Stimulated activated naive CD8-positive, alpha-beta T cell treated with anti-CD3 and anti-CD28 coated beads, Interleukin-15, Interleukin-2, amounts not matched to agents 100 ng/mL and 50 ng/mL, for 24 hours (primary cell): ENCODE data around the gene COA1.
"Not testable (repeated sequence)": the region's sequence is repeated elsewhere in the genome, so short reads cannot be mapped to it uniquely, and the experiment has no call there.

Source experiments
- H3K27ac Mint-ChIP-seq: one replicate; pipeline ENCODE4 v1.8.0; 2021; ENCODE audit warnings: mild to moderate bottlenecking, mixed read lengths
- H3K27me3 Mint-ChIP-seq: one replicate; pipeline ENCODE4 v1.8.0; 2021; ENCODE audit warnings: mixed read lengths
- H3K36me3 Mint-ChIP-seq: one replicate; pipeline ENCODE4 v1.8.0; 2021; ENCODE audit warnings: low read depth, mixed read lengths
- H3K4me1 Mint-ChIP-seq: one replicate; pipeline ENCODE4 v1.8.0; 2021; ENCODE audit warnings: low read depth, mixed read lengths
- H3K4me3 Mint-ChIP-seq: one replicate; pipeline ENCODE4 v1.8.0; 2021; ENCODE audit warnings: mild to moderate bottlenecking, mixed read lengths
- H3K9me3 Mint-ChIP-seq: one replicate; pipeline ENCODE4 v1.8.0; 2021; ENCODE audit warnings: mixed read lengths

The COA1 gene

GRCh38 chr7:43612599-43613589 lies 116.4 kb downstream of the COA1 start:
- Mint-ChIP-seq H3K27ac (peak overlapping the region; percentile 91), H3K4me3 (peak overlapping the region; percentile 54)

DNA sequence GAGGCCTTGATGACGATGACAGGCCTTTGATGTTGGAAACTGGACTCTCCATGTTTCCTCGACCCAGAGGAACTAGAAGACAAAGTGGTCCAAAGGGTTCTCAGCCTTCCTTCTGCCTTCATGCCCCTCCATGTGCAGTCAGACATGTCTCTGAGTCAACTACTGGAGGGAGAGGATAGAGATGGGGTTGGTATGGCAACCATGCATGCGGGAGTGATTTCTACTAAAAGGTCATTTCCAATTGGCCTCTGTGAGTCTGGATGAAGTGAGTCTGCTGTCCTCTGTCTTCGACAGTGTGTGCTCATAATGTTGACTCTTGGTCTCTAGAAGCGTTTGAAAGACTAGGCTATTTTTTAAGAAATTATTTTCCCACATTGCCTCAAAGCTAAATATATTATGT lies 117.2 kb downstream of the COA1 start:
- Mint-ChIP-seq H3K4me1 (peaks cover 80% of the 10 kb centered on the region), H3K27me3 (no peaks in the 10 kb centered on the region), H3K4me3 (peak overlapping the region; percentile 47), H3K27ac (peak overlapping the region; percentile 91), H3K36me3 (peaks cover 64% of the 10 kb centered on the region), H3K9me3 (no peaks in the 10 kb centered on the region)

More at GRCh38 chr7:43612599-43613589, 116.4 kb downstream of the COA1 start:
- Mint-ChIP-seq H3K27me3 (no peaks in the 10 kb centered on the region), H3K36me3 (peaks cover 64% of the 10 kb centered on the region), H3K9me3 (no peaks in the 10 kb centered on the region), H3K4me1 (peaks cover 76% of the 10 kb centered on the region)

- Mint-ChIP-seq H3K4me3 (no peak overlapping the region), H3K4me1 (peaks cover 82% of the 10 kb centered on the region), H3K9me3 (peaks cover 8% of the 10 kb centered on the region), H3K27me3 (no peaks in the 10 kb centered on the region), H3K27ac (peak overlapping the region; percentile 8), H3K36me3 (peaks cover 60% of the 10 kb centered on the region)
Observed at GRCh38 chr7:43609097-43609496, 120.2 kb downstream of the COA1 start.

DNA sequence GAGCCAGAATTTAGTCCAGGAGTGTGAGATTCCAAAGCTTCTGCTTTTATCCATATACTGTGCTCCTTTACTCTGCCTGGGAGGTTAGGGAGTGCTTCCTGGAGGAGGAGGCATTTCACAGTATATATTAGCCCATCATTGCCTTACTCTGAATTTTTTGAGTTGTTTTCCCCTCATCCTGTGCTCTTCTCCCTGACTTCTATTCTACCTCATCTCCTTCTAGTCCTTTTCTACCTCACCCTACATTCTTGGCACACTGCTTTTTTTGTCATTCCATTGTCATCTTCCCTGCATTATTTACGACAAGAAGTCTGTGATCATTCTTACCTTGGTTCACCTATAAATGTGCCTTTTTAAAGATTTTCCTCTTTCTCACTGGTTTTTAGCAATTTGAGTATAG lies 125.1 kb downstream of the COA1 start:
- Mint-ChIP-seq H3K27me3 (no peaks in the 10 kb centered on the region), H3K36me3 (peaks cover 38% of the 10 kb centered on the region), H3K4me1 (peaks cover 56% of the 10 kb centered on the region), H3K27ac (peak overlapping the region; percentile 36), H3K4me3 (no peak overlapping the region), H3K9me3 (peaks cover 8% of the 10 kb centered on the region)

GRCh38 chr7:43602256-43602655 lies 127.1 kb downstream of the COA1 start:
- no peak overlapping the region for H3K27ac Mint-ChIP-seq
- H3K27me3 Mint-ChIP-seq: no peaks in the 10 kb centered on the region
- H3K9me3 Mint-ChIP-seq: peaks cover 8% of the 10 kb centered on the region

GRCh38 chr7:43600056-43600455 lies 129.3 kb downstream of the COA1 start:
- Mint-ChIP-seq H3K27ac (peak overlapping the region; percentile 19), H3K4me3 (no peak overlapping the region), H3K36me3 (peaks cover 43% of the 10 kb centered on the region), H3K27me3 (no peaks in the 10 kb centered on the region), H3K4me1 (peaks cover 54% of the 10 kb centered on the region), H3K9me3 (peaks cover 8% of the 10 kb centered on the region)

More at GRCh38 chr7:43602256-43602655, 127.1 kb downstream of the COA1 start:
- peaks cover 35% of the 10 kb centered on the region for H3K36me3 Mint-ChIP-seq
- H3K4me3 Mint-ChIP-seq: no peak overlapping the region
- H3K4me1 Mint-ChIP-seq: peaks cover 51% of the 10 kb centered on the region

GRCh38 chr7:43596426-43596825 lies 132.9 kb downstream of the COA1 start:
- not testable (repeated sequence) for H3K9me3 Mint-ChIP-seq, H3K27ac Mint-ChIP-seq, H3K4me3 Mint-ChIP-seq, H3K27me3 Mint-ChIP-seq
- H3K36me3 Mint-ChIP-seq: peaks cover 38% of the 10 kb centered on the region
- H3K4me1 Mint-ChIP-seq: peaks cover 78% of the 10 kb centered on the region

- peaks cover 26% of the 10 kb centered on the region for H3K36me3 Mint-ChIP-seq
- no peaks in the 10 kb centered on the region for H3K27me3 Mint-ChIP-seq
- peak overlapping the region; percentile 73 for H3K4me3 Mint-ChIP-seq
- no peaks in the 10 kb centered on the region for H3K9me3 Mint-ChIP-seq
- H3K27ac Mint-ChIP-seq: peak overlapping the region; percentile 87
- H3K4me1 Mint-ChIP-seq: peaks cover 88% of the 10 kb centered on the region
Observed at GRCh38 chr7:43594020-43594419, 135.3 kb downstream of the COA1 start.

DNA sequence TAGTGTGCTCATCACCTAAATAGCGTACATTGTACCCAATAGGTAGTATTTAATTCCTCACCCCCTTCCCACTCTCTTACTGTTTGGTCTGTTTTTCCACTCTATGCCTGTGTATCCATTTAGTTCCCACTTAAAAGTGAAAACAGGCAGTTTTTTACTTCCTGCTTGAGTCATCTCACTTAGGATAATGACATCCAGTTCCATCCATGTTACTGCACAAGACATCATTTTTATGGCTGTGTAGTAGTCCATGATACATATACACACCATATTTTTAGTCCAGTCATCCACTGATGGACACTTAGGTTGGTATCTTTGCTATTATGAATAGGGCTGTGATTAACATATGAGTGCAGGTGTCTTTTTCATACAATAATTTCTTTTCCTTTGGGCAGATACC lies 136.3 kb downstream of the COA1 start:
- peak overlapping the region; percentile 70 for H3K27ac Mint-ChIP-seq
- H3K4me1 Mint-ChIP-seq: peaks cover 88% of the 10 kb centered on the region
- peaks cover 18% of the 10 kb centered on the region for H3K36me3 Mint-ChIP-seq
- H3K9me3 Mint-ChIP-seq: no peaks in the 10 kb centered on the region
- H3K4me3 Mint-ChIP-seq: peak overlapping the region; percentile 11
- H3K27me3 Mint-ChIP-seq: no peaks in the 10 kb centered on the region

DNA sequence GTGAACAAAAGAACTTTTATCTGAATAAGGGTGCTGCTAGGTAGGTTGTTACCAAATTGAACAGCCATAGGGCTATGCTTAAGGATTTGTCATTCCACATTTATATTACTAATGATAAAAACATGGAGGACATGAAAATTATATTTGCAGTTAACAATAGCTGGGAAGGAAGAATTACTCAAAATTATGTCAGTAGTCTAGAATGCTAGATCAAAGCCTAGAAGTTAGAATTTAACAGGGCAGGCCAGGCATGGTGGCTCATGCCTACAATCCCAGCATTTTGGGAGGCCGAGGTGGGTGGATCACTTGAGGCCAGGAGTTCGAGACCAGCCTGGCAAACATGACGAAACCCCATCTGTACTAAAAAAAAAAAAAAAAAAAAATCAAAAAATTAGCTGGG lies 137.0 kb downstream of the COA1 start:
- Mint-ChIP-seq H3K36me3 (peaks cover 17% of the 10 kb centered on the region), H3K9me3 (no peaks in the 10 kb centered on the region), H3K4me1 (peaks cover 90% of the 10 kb centered on the region), H3K27me3 (no peaks in the 10 kb centered on the region), H3K27ac (peak overlapping the region; percentile 87), H3K4me3 (peak overlapping the region; percentile 34)

DNA sequence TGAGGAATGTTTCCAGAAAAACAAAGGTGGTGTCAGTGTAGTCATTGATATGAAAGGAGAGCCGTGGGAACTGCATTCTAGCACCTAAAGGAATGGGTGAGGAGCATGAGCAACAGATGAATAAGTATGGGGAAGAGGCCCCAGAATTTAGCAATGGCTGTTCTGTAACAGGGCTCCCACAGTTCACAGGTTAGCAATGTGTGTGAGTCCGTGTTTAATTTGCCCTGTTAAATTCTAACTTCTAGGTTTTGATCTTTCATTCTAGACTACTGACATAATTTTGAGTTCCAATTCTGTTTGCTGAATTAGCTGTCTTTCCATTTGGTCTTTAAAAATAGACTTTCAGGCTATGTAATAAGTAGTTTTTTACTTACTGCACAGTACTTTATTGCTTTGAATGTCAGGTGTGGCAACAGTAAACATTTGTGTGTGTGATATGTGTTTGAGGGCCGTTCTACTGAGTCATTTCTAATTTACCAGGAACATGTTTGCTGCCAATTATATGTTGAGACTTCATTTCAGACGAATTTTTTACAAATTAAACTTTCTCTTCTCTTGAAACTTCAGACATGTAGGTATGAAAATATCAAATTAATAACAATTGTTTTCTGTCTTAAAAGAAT lies 137.7 kb downstream of the COA1 start:
- H3K27ac Mint-ChIP-seq: peak overlapping the region; percentile 87
- H3K36me3 Mint-ChIP-seq: peaks cover 13% of the 10 kb centered on the region
- peaks cover 90% of the 10 kb centered on the region for H3K4me1 Mint-ChIP-seq
- H3K27me3 Mint-ChIP-seq: no peaks in the 10 kb centered on the region
- peak overlapping the region; percentile 34 for H3K4me3 Mint-ChIP-seq
- no peaks in the 10 kb centered on the region for H3K9me3 Mint-ChIP-seq

GRCh38 chr7:43590862-43591557 lies 138.3 kb downstream of the COA1 start:
- H3K4me3 Mint-ChIP-seq: peak overlapping the region; percentile 70
- H3K4me1 Mint-ChIP-seq: peaks cover 90% of the 10 kb centered on the region
- H3K27ac Mint-ChIP-seq: peak overlapping the region; percentile 87
- H3K27me3 Mint-ChIP-seq: no peaks in the 10 kb centered on the region
- H3K36me3 Mint-ChIP-seq: peaks cover 9% of the 10 kb centered on the region
- no peaks in the 10 kb centered on the region for H3K9me3 Mint-ChIP-seq

GRCh38 chr7:43589728-43590127 lies 139.6 kb downstream of the COA1 start:
- H3K9me3 Mint-ChIP-seq: no peaks in the 10 kb centered on the region
- peak overlapping the region; percentile 21 for H3K4me3 Mint-ChIP-seq
- peak overlapping the region; percentile 66 for H3K27ac Mint-ChIP-seq
- peaks cover 88% of the 10 kb centered on the region for H3K4me1 Mint-ChIP-seq
- H3K36me3 Mint-ChIP-seq: peaks cover 4% of the 10 kb centered on the region
- H3K27me3 Mint-ChIP-seq: no peaks in the 10 kb centered on the region
